Hematopoietic multipotent progenitor cell treated with erythropoietin and hydrocortisone succinate and interleukin-3 and kit ligand, for 15 days (in vitro differentiated cells): ENCODE measurements around the gene ABCA12.

ENCODE experiments used
- DNase-seq: peaks from one replicate; pipeline ENCODE4 v3.0.0-alpha.2; 2015; ENCODE audit warnings: low spot score

The ABCA12 gene

GRCh38 chr2:215136669-215137328 lies 1.6 kb downstream of the ABCA12 start:
- no peak for DNase-seq

- DNase-seq: no peak
Observed at GRCh38 chr2:215120401-215120800, 18.0 kb downstream of the ABCA12 start.

GRCh38 chr2:215119847-215120246 lies 18.6 kb downstream of the ABCA12 start:
- DNase-seq: no peak

GRCh38 chr2:215110918-215111317 lies 27.5 kb downstream of the ABCA12 start:
- no peak for DNase-seq

- DNase-seq: no peak
Observed at GRCh38 chr2:215107216-215108056, 31.0 kb downstream of the ABCA12 start.

- DNase-seq: no peak
Observed at GRCh38 chr2:215105607-215106354, 32.6 kb downstream of the ABCA12 start.

GRCh38 chr2:215104226-215104625 lies 34.2 kb downstream of the ABCA12 start:
- no peak for DNase-seq

- DNase-seq: no peak
Observed at GRCh38 chr2:215098875-215099274, 39.6 kb downstream of the ABCA12 start.

GRCh38 chr2:215084080-215084479 lies 54.3 kb downstream of the ABCA12 start:
- DNase-seq: no peak

GRCh38 chr2:215083146-215083545 lies 55.3 kb downstream of the ABCA12 start:
- DNase-seq: no peak

- DNase-seq: no peak
Observed at GRCh38 chr2:215082446-215082845, 56.0 kb downstream of the ABCA12 start.

- DNase-seq: no peak
Observed at GRCh38 chr2:215080545-215080944, 57.9 kb downstream of the ABCA12 start.

- no peak for DNase-seq
Observed at GRCh38 chr2:215071676-215072075, 66.8 kb downstream of the ABCA12 start.

GRCh38 chr2:215068399-215068798 lies 70.0 kb downstream of the ABCA12 start:
- no peak for DNase-seq

- no peak for DNase-seq
Observed at GRCh38 chr2:215066124-215066523, 72.3 kb downstream of the ABCA12 start.

GRCh38 chr2:215063526-215063925 lies 74.9 kb downstream of the ABCA12 start:
- no peak for DNase-seq

- DNase-seq: no peak
Observed at GRCh38 chr2:215060861-215061536, 77.4 kb downstream of the ABCA12 start.

GRCh38 chr2:215059724-215060123 lies 78.7 kb downstream of the ABCA12 start:
- no peak for DNase-seq

- DNase-seq: no peak
Observed at GRCh38 chr2:215055891-215056290, 82.5 kb downstream of the ABCA12 start.

- no peak for DNase-seq
Observed at GRCh38 chr2:215052810-215053209, 85.6 kb downstream of the ABCA12 start.

- no peak for DNase-seq
Observed at GRCh38 chr2:215052404-215052803, 86.0 kb downstream of the ABCA12 start.

- DNase-seq: no peak
Observed at GRCh38 chr2:215049341-215049740, 89.1 kb downstream of the ABCA12 start.
